ENCODE results near the gene GNG14.
"Not testable (repeated sequence)": the region's sequence is repeated elsewhere in the genome, so short reads cannot be mapped to it uniquely, and the experiment has no call there.

GNG14 gene

GRCh38 chr19:12672744-12673143, 15.1 kb upstream of the GNG14 start:
- Mint-ChIP-seq H3K4me3 (no peak overlapping the region), H3K36me3 (peaks cover 47 to 64% of the 10 kb centered on the region in 2 donors), H3K9me3 (no peaks in the 10 kb centered on the region), H3K4me1 (peaks cover 43 to 70% of the 10 kb centered on the region in 2 donors), H3K27ac (no peak overlapping the region), H3K27me3 (no peaks in the 10 kb centered on the region)
- ATAC-seq (replicated peaks) (no peak), DNase-seq (no peak)

- H3K36me3 Mint-ChIP-seq = peaks cover 50 to 60% of the 10 kb centered on the region in 2 donors
- H3K4me3 Mint-ChIP-seq = peak overlapping the region in 1 of 2 donors; percentile 25
- no peak for ATAC-seq (replicated peaks)
- H3K9me3 Mint-ChIP-seq = no peaks in the 10 kb centered on the region
- no peaks in the 10 kb centered on the region for H3K27me3 Mint-ChIP-seq
- DNase-seq = no peak
- H3K4me1 Mint-ChIP-seq = peaks cover 35 to 54% of the 10 kb centered on the region in 2 donors
- H3K27ac Mint-ChIP-seq = peak overlapping the region; percentile 37
Observed at GRCh38 chr19:12675399-12675798, 12.4 kb upstream of the GNG14 start.

- Mint-ChIP-seq H3K4me1 (peaks cover 33 to 51% of the 10 kb centered on the region in 2 donors), H3K36me3 (peaks cover 48 to 58% of the 10 kb centered on the region in 2 donors), H3K27me3 (no peaks in the 10 kb centered on the region), H3K4me3 (no peak overlapping the region), H3K9me3 (no peaks in the 10 kb centered on the region), H3K27ac (peak overlapping the region; percentile 88)
- DNase-seq = no peak
- no peak for ATAC-seq (replicated peaks)
Observed at GRCh38 chr19:12675940-12676339, 11.9 kb upstream of the GNG14 start.

- Mint-ChIP-seq H3K27me3 (no peaks in the 10 kb centered on the region), H3K9me3 (no peaks in the 10 kb centered on the region), H3K4me1 (peaks cover 35 to 54% of the 10 kb centered on the region in 2 donors), H3K27ac (peak overlapping the region; percentile 88), H3K4me3 (peak overlapping the region in 1 of 2 donors; percentile 1), H3K36me3 (peaks cover 50 to 61% of the 10 kb centered on the region in 2 donors)
- peak; percentile 69 for DNase-seq
- ATAC-seq (replicated peaks) = peak; percentile 52 to 54
Observed at GRCh38 chr19:12676384-12676792, 11.4 kb upstream of the GNG14 start.

- no peak for ATAC-seq (replicated peaks)
- no peaks in the 10 kb centered on the region for H3K27me3 Mint-ChIP-seq
- H3K9me3 Mint-ChIP-seq = no peaks in the 10 kb centered on the region
- peaks cover 49 to 59% of the 10 kb centered on the region in 2 donors for H3K36me3 Mint-ChIP-seq
- H3K27ac Mint-ChIP-seq = peak overlapping the region; percentile 67
- DNase-seq = no peak
- H3K4me3 Mint-ChIP-seq = no peak overlapping the region
- peaks cover 33 to 50% of the 10 kb centered on the region in 2 donors for H3K4me1 Mint-ChIP-seq
Observed at GRCh38 chr19:12676928-12677327, 10.9 kb upstream of the GNG14 start.

GRCh38 chr19:12678039-12678438, 9.8 kb upstream of the GNG14 start:
- H3K4me3 Mint-ChIP-seq; H3K27ac Mint-ChIP-seq; H3K27me3 Mint-ChIP-seq; DNase-seq; ATAC-seq (replicated peaks); H3K9me3 Mint-ChIP-seq: not testable (repeated sequence)
- Mint-ChIP-seq H3K4me1 (peaks cover 30 to 42% of the 10 kb centered on the region in 2 donors), H3K36me3 (peaks cover 40 to 53% of the 10 kb centered on the region in 2 donors)

- Mint-ChIP-seq H3K27me3 (no peaks in the 10 kb centered on the region), H3K27ac (peak overlapping the region; percentile 85), H3K36me3 (peaks cover 28 to 40% of the 10 kb centered on the region in 2 donors), H3K4me1 (peaks cover 24 to 30% of the 10 kb centered on the region in 2 donors), H3K4me3 (peak overlapping the region; percentile 55 to 96), H3K9me3 (no peaks in the 10 kb centered on the region)
- DNase-seq = no peak
- ATAC-seq (replicated peaks) = no peak
Observed at GRCh38 chr19:12680034-12680433, 7.8 kb upstream of the GNG14 start.

GRCh38 chr19:12681074-12681987, 6.5 kb upstream of the GNG14 start, which contains the start of gene DHPS:
Gene DHPS (minus strand): TSS chr19:12681880. CDS start chr19:12681766, 114 bp downstream.
- peak within 1 kb of the TSS; percentile 97 for H3K27ac Mint-ChIP-seq
- ATAC-seq (replicated peaks) (peak; percentile 86), DNase-seq (peak; percentile 90)
- H3K27me3 Mint-ChIP-seq = no peaks in the 10 kb centered on the region
- peaks cover 24 to 31% of the 10 kb centered on the region in 2 donors for H3K36me3 Mint-ChIP-seq
- H3K4me1 Mint-ChIP-seq = peaks cover 27 to 32% of the 10 kb centered on the region in 2 donors
- H3K4me3 Mint-ChIP-seq = peak within 1 kb of the TSS; percentile 96 to 97
- H3K9me3 Mint-ChIP-seq = no peaks in the 10 kb centered on the region

- Mint-ChIP-seq H3K36me3 (peaks cover 19 to 32% of the 10 kb centered on the region in 2 donors), H3K9me3 (no peaks in the 10 kb centered on the region), H3K27ac (no peak overlapping the region), H3K27me3 (no peaks in the 10 kb centered on the region), H3K4me3 (no peak overlapping the region), H3K4me1 (peaks cover 13% of the 10 kb centered on the region in 2 donors)
- DNase-seq = no peak
- ATAC-seq (replicated peaks) = no peak
Observed at GRCh38 chr19:12685831-12686230, 2.0 kb upstream of the GNG14 start.

- ATAC-seq (replicated peaks) (no peak), DNase-seq (no peak)
- no peaks in the 10 kb centered on the region for H3K9me3 Mint-ChIP-seq
- H3K36me3 Mint-ChIP-seq = peaks cover 20 to 39% of the 10 kb centered on the region in 2 donors
- H3K27ac Mint-ChIP-seq = no peak overlapping the region
- no peaks in the 10 kb centered on the region for H3K27me3 Mint-ChIP-seq
- peaks cover 7 to 8% of the 10 kb centered on the region in 2 donors for H3K4me1 Mint-ChIP-seq
- no peak overlapping the region for H3K4me3 Mint-ChIP-seq
Observed at GRCh38 chr19:12689012-12689411, 1.2 kb downstream of the GNG14 start.

GRCh38 chr19:12689581-12690216, 1.9 kb downstream of the GNG14 start:
- Mint-ChIP-seq H3K4me1 (peaks cover 7 to 8% of the 10 kb centered on the region in 2 donors), H3K4me3 (no peak overlapping the region), H3K27ac (no peak overlapping the region), H3K27me3 (no peaks in the 10 kb centered on the region), H3K9me3 (no peaks in the 10 kb centered on the region), H3K36me3 (peaks cover 18 to 37% of the 10 kb centered on the region in 2 donors)
- ATAC-seq (replicated peaks) (no peak), DNase-seq (no peak)

GRCh38 chr19:12692960-12693359, 5.2 kb downstream of the GNG14 start:
- ATAC-seq (replicated peaks) = no peak
- Mint-ChIP-seq H3K9me3 (no peaks in the 10 kb centered on the region), H3K27ac (no peak overlapping the region), H3K27me3 (no peaks in the 10 kb centered on the region), H3K4me3 (no peak overlapping the region), H3K36me3 (peaks cover 19 to 31% of the 10 kb centered on the region in 2 donors), H3K4me1 (peaks cover 3 to 9% of the 10 kb centered on the region in 2 donors)
- no peak for DNase-seq

GRCh38 chr19:12694641-12695040, 6.8 kb downstream of the GNG14 start:
- no peak overlapping the region for H3K4me3 Mint-ChIP-seq
- no peak overlapping the region for H3K27ac Mint-ChIP-seq
- DNase-seq = no peak
- peaks cover 14 to 26% of the 10 kb centered on the region in 2 donors for H3K36me3 Mint-ChIP-seq
- H3K9me3 Mint-ChIP-seq = no peaks in the 10 kb centered on the region
- H3K27me3 Mint-ChIP-seq = no peaks in the 10 kb centered on the region
- peaks cover 3 to 19% of the 10 kb centered on the region in 2 donors for H3K4me1 Mint-ChIP-seq
- ATAC-seq (replicated peaks) = no peak

- Mint-ChIP-seq H3K27me3 (no peaks in the 10 kb centered on the region), H3K4me1 (peaks cover 3 to 19% of the 10 kb centered on the region in 2 donors), H3K9me3 (no peaks in the 10 kb centered on the region), H3K4me3 (peak overlapping the region in 1 of 2 donors; percentile 4), H3K27ac (no peak overlapping the region), H3K36me3 (peaks cover 14 to 25% of the 10 kb centered on the region in 2 donors)
- ATAC-seq (replicated peaks) (no peak), DNase-seq (no peak)
Observed at GRCh38 chr19:12695096-12695495, 7.3 kb downstream of the GNG14 start.

Data from stimulated activated naive B cell treated with anti-CD40 and anti-IgM and Interleukin-4, amounts not matched to agents 10 μg/mL and 1 μg/mL and 100 μg/mL, for 72 hours (primary cell).